BE2C (cell line): ENCODE results near the gene NYNRIN.

ENCODE experiments used
- DNase-seq: peaks from one replicate; pipeline ENCODE4 v3.0.0-alpha.2; 2020
- H3K27me3 ChIP-seq: fragments of 250-450 bp; sonication (Bioruptor Pico); 2 replicates; pipeline ENCODE4 v1.5.1; 2020; ENCODE audit warnings: mild to moderate bottlenecking
- H3K36me3 ChIP-seq: fragments of 250-450 bp; sonication (Bioruptor Pico); 2 replicates; pipeline ENCODE4 v1.5.1; 2020; ENCODE audit warnings: mild to moderate bottlenecking
- H3K4me1 ChIP-seq: fragments of 250-450 bp; sonication (Bioruptor Pico); 2 replicates; pipeline ENCODE4 v1.5.1; 2020
- H3K4me3 ChIP-seq: 2 replicates; pipeline ENCODE4 v1.5.1; 2011; ENCODE audit warnings: low read depth, low read length
- H3K9me3 ChIP-seq: fragments of 250-450 bp; sonication (Bioruptor Pico); 2 replicates; pipeline ENCODE4 v1.5.1; 2020
- TF ChIP-seq, protein P1 (sequence below): IDR thresholded peaks from 2 replicates; pipeline ENCODE4 v1.5.1; 2012; ENCODE audit warnings: mild to moderate bottlenecking, low read depth, low read length

Gene NYNRIN

DNA sequence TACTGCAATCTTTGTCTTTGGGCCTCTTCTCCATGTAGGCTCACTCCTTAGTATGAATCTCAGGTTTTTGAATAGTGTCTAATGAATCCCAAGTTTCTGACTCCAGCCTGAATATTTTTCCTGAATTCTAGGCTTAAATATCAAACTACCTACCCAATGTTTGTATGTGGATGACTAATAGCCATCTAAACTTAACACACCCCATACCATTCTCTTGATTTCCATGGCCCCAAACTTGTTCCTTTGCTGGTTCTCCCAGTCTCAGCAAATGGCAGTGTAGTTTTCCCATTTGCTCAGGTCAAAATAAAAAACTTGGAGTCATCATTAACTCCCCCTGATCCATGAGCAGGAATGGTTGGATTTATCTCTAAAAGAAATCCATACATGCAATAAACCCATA is 62.5 kb downstream of the NYNRIN start:
- TF ChIP-seq, protein P1, sequence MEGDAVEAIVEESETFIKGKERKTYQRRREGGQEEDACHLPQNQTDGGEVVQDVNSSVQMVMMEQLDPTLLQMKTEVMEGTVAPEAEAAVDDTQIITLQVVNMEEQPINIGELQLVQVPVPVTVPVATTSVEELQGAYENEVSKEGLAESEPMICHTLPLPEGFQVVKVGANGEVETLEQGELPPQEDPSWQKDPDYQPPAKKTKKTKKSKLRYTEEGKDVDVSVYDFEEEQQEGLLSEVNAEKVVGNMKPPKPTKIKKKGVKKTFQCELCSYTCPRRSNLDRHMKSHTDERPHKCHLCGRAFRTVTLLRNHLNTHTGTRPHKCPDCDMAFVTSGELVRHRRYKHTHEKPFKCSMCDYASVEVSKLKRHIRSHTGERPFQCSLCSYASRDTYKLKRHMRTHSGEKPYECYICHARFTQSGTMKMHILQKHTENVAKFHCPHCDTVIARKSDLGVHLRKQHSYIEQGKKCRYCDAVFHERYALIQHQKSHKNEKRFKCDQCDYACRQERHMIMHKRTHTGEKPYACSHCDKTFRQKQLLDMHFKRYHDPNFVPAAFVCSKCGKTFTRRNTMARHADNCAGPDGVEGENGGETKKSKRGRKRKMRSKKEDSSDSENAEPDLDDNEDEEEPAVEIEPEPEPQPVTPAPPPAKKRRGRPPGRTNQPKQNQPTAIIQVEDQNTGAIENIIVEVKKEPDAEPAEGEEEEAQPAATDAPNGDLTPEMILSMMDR, result no peak
- Histone ChIP-seq H3K9me3 (no peaks in the 10 kb centered on the region), H3K27me3 (no peaks in the 10 kb centered on the region; the same call in 1 of the 2 replicates), H3K4me3 (no peak overlapping the region), H3K4me1 (no peaks in the 10 kb centered on the region), H3K36me3 (no peaks in the 10 kb centered on the region)
- no peak for DNase-seq

DNA sequence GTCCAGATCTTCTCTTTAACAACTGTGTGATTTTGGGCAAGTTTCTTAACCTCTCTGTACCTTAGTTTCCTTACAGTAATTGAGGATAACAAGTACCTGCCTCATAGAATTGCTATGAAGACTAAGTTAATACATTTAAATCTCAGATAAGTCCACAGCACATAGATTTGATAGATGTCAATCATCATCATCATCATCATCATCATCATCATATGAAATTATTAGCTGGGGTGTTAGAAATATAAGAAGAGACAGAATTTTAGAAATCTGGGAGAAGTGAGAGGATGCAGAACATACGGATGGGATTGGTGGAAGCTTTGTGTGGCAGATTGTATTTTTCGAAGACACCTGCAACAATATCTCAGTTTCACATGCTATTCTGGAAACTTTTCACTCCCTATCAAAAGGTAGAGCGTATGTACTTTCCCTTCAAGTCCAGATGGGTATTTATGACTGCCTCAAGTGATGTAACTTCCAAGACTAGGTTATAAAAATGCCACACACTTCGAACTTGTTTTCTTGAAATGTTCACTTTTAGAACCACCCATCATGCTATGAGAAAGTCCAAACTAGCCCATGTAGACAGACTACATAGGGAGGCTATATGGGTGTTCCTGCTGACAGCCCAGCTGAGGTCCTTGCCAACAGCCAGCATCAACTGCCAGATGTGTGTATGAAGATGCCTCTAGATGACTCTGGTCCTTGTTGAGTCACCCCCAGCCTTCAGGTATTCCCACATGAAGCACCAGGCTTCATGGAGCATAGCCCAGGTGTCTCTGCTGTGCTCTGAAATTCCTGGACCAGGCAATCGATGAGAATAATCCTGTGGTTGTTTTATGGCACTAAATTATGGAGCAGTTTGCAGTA is 64.4 kb downstream of the NYNRIN start:
- no peak for DNase-seq
- no peaks in the 10 kb centered on the region for H3K27me3 ChIP-seq
- TF ChIP-seq, protein P1, result no peak
- no peaks in the 10 kb centered on the region for H3K36me3 ChIP-seq
- no peak overlapping the region for H3K4me3 ChIP-seq
- H3K9me3 ChIP-seq, result no peaks in the 10 kb centered on the region
- no peaks in the 10 kb centered on the region for H3K4me1 ChIP-seq

DNA sequence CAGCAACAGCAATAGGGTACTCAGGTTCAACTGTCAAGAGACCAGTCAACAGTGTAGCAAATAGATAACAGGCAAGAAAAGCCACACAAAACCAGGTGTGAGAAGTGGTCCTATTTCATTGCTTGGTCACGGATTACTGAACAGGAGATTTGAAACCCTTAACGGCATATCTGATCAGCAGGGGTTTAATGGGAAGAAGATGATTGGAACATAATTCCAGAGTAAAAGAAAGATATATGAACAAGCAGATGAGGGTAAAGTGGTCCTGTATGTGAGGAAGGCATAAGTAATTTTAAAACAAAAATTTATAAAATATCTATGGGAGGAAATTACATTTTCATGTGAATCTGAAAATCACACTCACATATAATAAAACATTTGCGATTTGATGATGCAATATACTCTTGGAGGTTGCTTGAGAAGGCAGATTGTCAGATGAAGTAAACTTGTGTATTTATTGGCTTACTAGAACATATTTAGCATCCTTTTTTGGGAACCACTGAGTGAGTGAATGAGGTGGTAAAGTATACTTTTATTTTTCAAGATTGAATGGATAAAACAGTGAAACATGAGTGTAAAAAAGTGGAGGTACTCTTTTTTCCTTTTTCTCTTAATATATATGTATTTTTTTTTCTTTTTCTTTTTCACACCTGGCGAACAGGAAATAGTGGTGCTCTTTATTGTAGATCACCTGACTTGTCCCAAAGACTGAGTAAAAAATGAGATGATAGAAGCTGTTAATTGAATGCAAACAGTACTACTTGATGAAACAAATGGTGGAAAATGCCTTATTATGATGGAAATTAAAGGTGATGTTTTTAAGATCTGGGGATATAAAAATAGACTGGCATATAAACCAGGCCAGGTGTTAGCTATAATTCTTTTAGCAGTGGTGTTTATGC is 65.3 kb downstream of the NYNRIN start:
- Histone ChIP-seq H3K27me3 (no peaks in the 10 kb centered on the region), H3K4me3 (no peak overlapping the region), H3K36me3 (no peaks in the 10 kb centered on the region), H3K9me3 (no peaks in the 10 kb centered on the region), H3K4me1 (no peaks in the 10 kb centered on the region)
- TF ChIP-seq, protein P1, result no peak
- no peak for DNase-seq

DNA sequence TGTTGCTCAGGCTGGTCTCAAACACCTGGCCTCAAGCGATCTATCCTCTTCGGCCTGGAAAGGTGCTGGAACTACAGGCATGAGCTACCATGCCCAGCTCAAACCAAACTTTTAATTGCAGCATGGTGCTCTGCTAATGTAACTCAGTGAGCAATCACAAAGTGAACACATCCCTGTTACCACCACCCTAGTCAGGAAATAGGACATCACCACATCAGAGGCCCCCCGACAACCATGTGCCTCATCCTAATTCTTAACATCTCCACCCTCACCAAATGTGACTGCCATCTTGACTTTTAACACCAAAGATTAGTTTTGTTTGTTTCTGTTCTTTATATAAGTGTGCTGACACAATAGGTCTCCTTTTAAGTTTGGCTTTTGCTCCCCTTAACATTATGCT is 66.6 kb downstream of the NYNRIN start:
- H3K4me3 ChIP-seq, result no peak overlapping the region
- DNase-seq, result no peak
- H3K9me3 ChIP-seq, result no peaks in the 10 kb centered on the region
- H3K36me3 ChIP-seq, result no peaks in the 10 kb centered on the region
- no peaks in the 10 kb centered on the region for H3K4me1 ChIP-seq
- TF ChIP-seq, protein P1, result no peak
- H3K27me3 ChIP-seq, result no peaks in the 10 kb centered on the region

DNA sequence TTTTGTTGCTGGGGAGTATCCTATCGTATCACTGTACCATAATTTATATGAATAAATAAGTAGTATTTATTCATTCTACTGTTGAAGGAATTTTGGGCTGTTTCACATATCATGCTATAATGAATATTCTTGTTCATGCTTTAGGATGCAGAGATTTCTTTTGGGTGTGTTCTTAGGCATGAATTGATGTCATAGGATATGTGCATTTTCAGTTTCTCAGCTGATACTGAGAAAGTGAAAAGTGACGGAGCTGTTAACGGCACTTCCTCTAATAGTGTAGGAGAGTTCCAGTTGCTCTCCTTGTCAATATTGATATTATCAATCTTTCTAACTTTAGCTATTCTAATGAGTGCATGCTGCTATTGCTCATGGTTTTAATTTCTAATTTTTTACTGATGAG is 67.0 kb downstream of the NYNRIN start:
- no peak overlapping the region for H3K4me3 ChIP-seq
- TF ChIP-seq, protein P1, result no peak
- no peaks in the 10 kb centered on the region for H3K36me3 ChIP-seq

More for the DNA sequence above, 67.0 kb downstream of the NYNRIN start:
- Histone ChIP-seq H3K9me3 (no peaks in the 10 kb centered on the region), H3K4me1 (no peaks in the 10 kb centered on the region), H3K27me3 (no peaks in the 10 kb centered on the region)
- DNase-seq, result no peak
